K562 (cell line): ENCODE results near the gene ATPAF2. TPM values are rescaled to one million over a fixed set of nuclear protein-coding genes. Genes with fewer than 3 reads are reported as not detected.
A peak's percentile ranks its signal among the peaks of the same experiment; 100 is the strongest.

Experiments used
- ATAC-seq: fragments of 200-7000 bp; cut with Tn5 transposase; 3 replicates; pipeline ENCODE4 v1.9.1; 2020; ENCODE audit warnings: moderate library complexity
- BruUV-seq: library from RNA; stranded (reverse); fragments of 400-500 nt; replicated peaks from 2 replicates; lab custom pipeline; 2021; lab: Mats Ljungman, UMichigan
- CTCF ChIA-PET: fragments of 300-600 bp; formaldehyde crosslinking; extraction: SDS; loops from one replicate; lab custom pipeline; 2021; ENCODE audit warnings: low intra/inter-chr PET ratio; lab: Yijun Ruan, JAX
- POLR2A ChIA-PET: fragments of 300-600, 350-650 bp; sonication (Branson Sonifier 250); formaldehyde crosslinking; extraction: SDS; loops from one replicate; lab custom pipeline; 2021; ENCODE audit warnings: antibody characterized with exemption, inconsistent platforms; lab: Yijun Ruan, JAX
- DNase-seq, 4 experiments: peaks; one replicate each; pipeline versions ENCODE4 v3.0.0 to v3.0.0-alpha.2; 2011 to 2018; ENCODE audit warnings: low spot score in 3 of 4, mixed read lengths in 3 of 4; ENCODE audit errors: extremely low read depth in 1 of 4
- FAIRE-seq: peaks from 2 replicates; lab custom pipeline; 2011; peaks lifted over from hg19 to GRCh38; lab: Jason Lieb, UNC
- H2AFZ ChIP-seq: 2 replicates; pipeline ENCODE4 v1.6.0; 2011; ENCODE audit warnings: low read depth, low read length, control low read depth, inconsistent platforms
- H3K27ac ChIP-seq: fragments of 200-600 bp; 3 replicates; pipeline ENCODE4 v1.8.0; 2011; ENCODE audit warnings: low read depth, mild to moderate bottlenecking, control low read depth, inconsistent platforms, low read length, moderate library complexity, mixed read lengths; ENCODE audit errors: extremely low read depth
- H3K27me3 ChIP-seq, 2 experiments: fragments of 300-600 bp in 1 of 2; 2 replicates in 1 of 2; 3 replicates in 1 of 2; pipeline versions ENCODE4 v1.6.0 to v1.8.0; 2011; ENCODE audit warnings: inconsistent platforms in 2 of 2, low read length in 2 of 2, mild to moderate bottlenecking in 1 of 2, mixed read lengths in 1 of 2, moderate library complexity in 1 of 2; ENCODE audit not compliant: control insufficient read depth in 2 of 2, insufficient read depth in 2 of 2
- H3K36me3 ChIP-seq: fragments of 300-600 bp; 3 replicates; pipeline ENCODE4 v1.8.0; 2011; ENCODE audit warnings: mild to moderate bottlenecking, low read length, inconsistent platforms; ENCODE audit not compliant: control insufficient read depth, insufficient read depth
- H3K4me1 ChIP-seq, 2 experiments: fragments of 200-600 bp in 1 of 2; replicated peaks in 1 of 2; 2 replicates in 1 of 2; 3 replicates in 1 of 2; pipeline versions ENCODE4 v1.5.1 to v1.8.0; 2011; ENCODE audit warnings: inconsistent platforms in 2 of 2, low read length in 2 of 2, mild to moderate bottlenecking in 1 of 2, mixed read lengths in 1 of 2, moderate library complexity in 1 of 2; ENCODE audit not compliant: control insufficient read depth in 2 of 2, insufficient read depth in 2 of 2
- H3K4me2 ChIP-seq: 2 replicates; pipeline ENCODE4 v1.6.1; 2011; ENCODE audit warnings: low read length, control low read depth, inconsistent platforms, mixed read lengths; ENCODE audit not compliant: insufficient read depth
- H3K4me3 ChIP-seq: fragments of 200-600 bp; sonication (generic), shearing (Covaris generic); 2 replicates; pipeline ENCODE4 v1.5.1; 2016; ENCODE audit warnings: control low read depth, inconsistent platforms
- H3K79me2 ChIP-seq: fragments of 200-600 bp; 3 replicates; pipeline ENCODE4 v1.8.0; 2011; ENCODE audit warnings: low read length, inconsistent platforms; ENCODE audit not compliant: control insufficient read depth, insufficient read depth
- H3K9ac ChIP-seq, 2 experiments: 2 replicates each; pipeline versions ENCODE4 v1.6.0 to v1.6.1; 2011; ENCODE audit warnings: low read depth in 2 of 2, low read length in 2 of 2, control low read depth in 1 of 2, inconsistent platforms in 1 of 2, mild to moderate bottlenecking in 1 of 2, mixed read lengths in 1 of 2; ENCODE audit not compliant: insufficient read depth in 1 of 2
- H3K9me1 ChIP-seq: one replicate; pipeline ENCODE4 v1.6.0; 2011; ENCODE audit warnings: inconsistent platforms, mild to moderate bottlenecking, low read length, moderate library complexity; ENCODE audit not compliant: control insufficient read depth, insufficient read depth
- H3K9me3 ChIP-seq: replicated peaks from 2 replicates; pipeline ENCODE4 v1.5.1; 2011; ENCODE audit warnings: low read depth, low read length, inconsistent platforms; ENCODE audit not compliant: control insufficient read depth, insufficient read depth
- H4K20me1 ChIP-seq: replicated peaks from 2 replicates; pipeline ENCODE4 v1.6.1; 2011; ENCODE audit warnings: low read length, inconsistent platforms, mixed read lengths; ENCODE audit not compliant: control insufficient read depth, insufficient read depth
- MEF2A ChIP-seq: IDR thresholded peaks from 2 replicates; pipeline ENCODE4 v1.6.1; 2011; ENCODE audit warnings: low read depth, mild to moderate bottlenecking, low read length, moderate library complexity; ENCODE audit not compliant: control insufficient read depth
- RAD21 ChIP-seq, 2 experiments: fragments of 250-450 bp in 1 of 2; fragments of 450-650 bp in 1 of 2; sonication (Bioruptor Pico) in 1 of 2; formaldehyde crosslinking in 1 of 2; IDR thresholded peaks in 1 of 2; conservative IDR thresholded peaks in 1 of 2; 2 replicates each; pipeline versions ENCODE4 v1.4.0 to v1.8.0; 2020 to 2022; ENCODE audit warnings: mild to moderate bottlenecking in 2 of 2, moderate library complexity in 1 of 2
- REST ChIP-seq, 2 experiments: fragments of 450-650 bp; formaldehyde crosslinking in 1 of 2; IDR thresholded peaks; 2 replicates each; pipeline versions ENCODE4 v1.4.0 to v1.6.1; 2014 to 2020; ENCODE audit warnings: mild to moderate bottlenecking in 2 of 2, borderline replicate concordance in 1 of 2, low read depth in 1 of 2
- WGBS: fragments of 100-300 bp; shearing (Covaris generic); methylation state at CpG from one replicate; pipeline ENCODE4 v1.1.6; 2016; ENCODE audit warnings: low coverage, mixed read lengths; ENCODE audit not compliant: insufficient coverage; ENCODE audit errors: missing lambda C conversion rate; 5-methylcytosine and 5-hydroxymethylcytosine counted together
- in situ Hi-C: fragments of 300-500 bp; cut with MboI; formaldehyde crosslinking; loops from 4 replicates; pipeline ENCODE4 v1.15.0; 2018; ENCODE audit warnings: inconsistent platforms, mixed read lengths
- intact Hi-C: fragments of 100-400 bp; cut with micrococcal nuclease; formaldehyde crosslinking; loops from 2 replicates; pipeline ENCODE4 v1.14.2; 2022
- polyA plus RNA-seq, 8 experiments: library from polyadenylated mRNA; depleted of rRNA in 4 of 8; stranded (reverse) in 5 of 8; unstranded in 3 of 8; fragments of >200 nt; fragmentation: Nextera tagmentation in 2 of 8; fragmentation: Illumina TruSeq in 1 of 8; extraction: Ambion mirVana in 2 of 8; extraction: Trizol in 1 of 8; gene quantifications; 2 replicates each; pipeline versions ENCODE4 v1.2.1 to v1.2.3, GENCODE V29; 2011 to 2014; ENCODE audit warnings: inconsistent platforms in 1 of 8, missing spikeins in 1 of 8
- total RNA-seq, 7 experiments: library from RNA; depleted of rRNA in 6 of 7; stranded (reverse); fragments of >200 nt in 6 of 7; fragmentation: Illumina TruSeq in 2 of 7; extraction: Trizol in 2 of 7; gene quantifications; 2 replicates each; pipeline versions ENCODE4 v1.2.1 to v1.2.3, GENCODE V29; 2011 to 2021; ENCODE audit warnings: low replicate concordance in 1 of 7
- TF ChIP-seq, protein P1 (sequence below), 3 experiments: IDR thresholded peaks in 2 of 3; conservative IDR thresholded peaks in 1 of 3; 2 replicates each; pipeline ENCODE4 v1.5.1; 2011 to 2012; ENCODE audit warnings: low read length in 3 of 3, mild to moderate bottlenecking in 3 of 3, control low read depth in 2 of 3, improper control_type of control experiment in 1 of 3, inconsistent platforms in 1 of 3, low read depth in 1 of 3, mixed read lengths in 1 of 3, moderate library complexity in 1 of 3; ENCODE audit not compliant: insufficient read depth in 2 of 3

ATPAF2 gene
- total and polyA plus RNA-seq, 9 of the 15 experiments (the other 6 are each of a cell fraction or from before 2014, with no cell fraction given), result 2.1 to 19.2 (median 11.3) TPM

- DNase-seq (peak in 1 of 4 experiments; percentile 21), ATAC-seq (peak; percentile 70; the same call in 2 of the 3 replicates)
- Histone ChIP-seq H3K27me3 (peaks cover 0 to 33% of the 10 kb centered on the region in 2 experiments; a peak in 2 of 5 replicates), H3K9ac (no peak overlapping the region), H3K9me1 (no peaks in the 10 kb centered on the region), H3K9me3 (no peaks in the 10 kb centered on the region)
- intact Hi-C loops, result loop anchor here (5.0 kb wide), 1 partner anchor 47 kb away; no protein-coding TSS in a partner anchor
- WGBS, result 0% methylated on average over 1 of the region's 3 CpGs
- peak; percentile 12 to 45; a peak in 2 of 4 replicates for TF ChIP-seq RAD21 (CRISPR knock-in tag; conservative IDR thresholded peaks at IDR 0.05 in 1 of 2, IDR thresholded peaks at IDR 0.05 in 1 of 2)
- TF ChIP-seq, protein P1, sequence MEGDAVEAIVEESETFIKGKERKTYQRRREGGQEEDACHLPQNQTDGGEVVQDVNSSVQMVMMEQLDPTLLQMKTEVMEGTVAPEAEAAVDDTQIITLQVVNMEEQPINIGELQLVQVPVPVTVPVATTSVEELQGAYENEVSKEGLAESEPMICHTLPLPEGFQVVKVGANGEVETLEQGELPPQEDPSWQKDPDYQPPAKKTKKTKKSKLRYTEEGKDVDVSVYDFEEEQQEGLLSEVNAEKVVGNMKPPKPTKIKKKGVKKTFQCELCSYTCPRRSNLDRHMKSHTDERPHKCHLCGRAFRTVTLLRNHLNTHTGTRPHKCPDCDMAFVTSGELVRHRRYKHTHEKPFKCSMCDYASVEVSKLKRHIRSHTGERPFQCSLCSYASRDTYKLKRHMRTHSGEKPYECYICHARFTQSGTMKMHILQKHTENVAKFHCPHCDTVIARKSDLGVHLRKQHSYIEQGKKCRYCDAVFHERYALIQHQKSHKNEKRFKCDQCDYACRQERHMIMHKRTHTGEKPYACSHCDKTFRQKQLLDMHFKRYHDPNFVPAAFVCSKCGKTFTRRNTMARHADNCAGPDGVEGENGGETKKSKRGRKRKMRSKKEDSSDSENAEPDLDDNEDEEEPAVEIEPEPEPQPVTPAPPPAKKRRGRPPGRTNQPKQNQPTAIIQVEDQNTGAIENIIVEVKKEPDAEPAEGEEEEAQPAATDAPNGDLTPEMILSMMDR (IDR thresholded peaks at IDR 0.05 in 2 of 3, conservative IDR thresholded peaks at IDR 0.05 in 1 of 3; ENCODE audit: insufficient read depth in 2 of 3, low read depth in 1 of 3, low read length in 3 of 3), result peak; percentile 26 to 45 (median 45); a peak in 4 of 6 replicates
- no peak for TF ChIP-seq MEF2A
- TF ChIP-seq REST (IDR thresholded peaks at IDR 0.05; ENCODE audit: borderline replicate concordance), result peak; percentile 36; the same call in 1 of the 2 replicates
- TF ChIP-seq REST (CRISPR knock-in tag; IDR thresholded peaks at IDR 0.05; ENCODE audit: low read depth), result no peak
- TF ChIP-seq, all 486 proteins: peak for 3
- H3K79me2 ChIP-seq, result no peaks in the 10 kb centered on the region
- in situ Hi-C loops, result no loop called here
- no peak overlapping the region for H3K27ac ChIP-seq
- H4K20me1 ChIP-seq, result no peaks in the 10 kb centered on the region
- H3K4me3 ChIP-seq, result no peak overlapping the region
- H2AFZ ChIP-seq, result no peak overlapping the region
- H3K4me2 ChIP-seq, result no peak overlapping the region
- H3K36me3 ChIP-seq, result no peaks in the 10 kb centered on the region
- ChIA-PET CTCF (interaction anchor here (0.6 kb wide), 1 partner anchor 48 kb away, joined by 3 read pairs; no protein-coding TSS in a partner anchor), POLR2A (interaction anchor here (1.1 to 1.2 kb wide), 2 partner anchors 10 to 13 kb away, joined by 4 to 5 read pairs; partner anchors contain the start of genes DRC3 and TOM1L2)
- BruUV-seq, result no TSS peak
- H3K4me1 ChIP-seq, result no peaks in the 10 kb centered on the region; a peak in 2 of 5 replicates
- FAIRE-seq, result no peak
These were observed 53.4 kb downstream of the ATPAF2 start for GRCh38 chr17:17985555-17985954.
